OCI-LY1 (cell line): ENCODE data around the gene HS3ST2.

Source experiments
- EZH2 ChIP-seq: fragments of 200-600 bp; sonication (generic), shearing (Covaris generic); IDR thresholded peaks from 2 replicates; pipeline ENCODE4 v1.8.0; 2017; ENCODE audit warnings: borderline replicate concordance, mixed run types, mild to moderate bottlenecking, antibody characterized with exemption, low read length, moderate library complexity, mixed read lengths
- TF ChIP-seq, protein P1 (sequence below): fragments of 200-600 bp; sonication (generic), shearing (Covaris generic); IDR thresholded peaks from 2 replicates; pipeline ENCODE4 v1.5.1; 2017; ENCODE audit warnings: mild to moderate bottlenecking, antibody characterized with exemption, low read length, moderate library complexity, mixed read lengths

- TF ChIP-seq EZH2: no peak
- TF ChIP-seq, protein P1, sequence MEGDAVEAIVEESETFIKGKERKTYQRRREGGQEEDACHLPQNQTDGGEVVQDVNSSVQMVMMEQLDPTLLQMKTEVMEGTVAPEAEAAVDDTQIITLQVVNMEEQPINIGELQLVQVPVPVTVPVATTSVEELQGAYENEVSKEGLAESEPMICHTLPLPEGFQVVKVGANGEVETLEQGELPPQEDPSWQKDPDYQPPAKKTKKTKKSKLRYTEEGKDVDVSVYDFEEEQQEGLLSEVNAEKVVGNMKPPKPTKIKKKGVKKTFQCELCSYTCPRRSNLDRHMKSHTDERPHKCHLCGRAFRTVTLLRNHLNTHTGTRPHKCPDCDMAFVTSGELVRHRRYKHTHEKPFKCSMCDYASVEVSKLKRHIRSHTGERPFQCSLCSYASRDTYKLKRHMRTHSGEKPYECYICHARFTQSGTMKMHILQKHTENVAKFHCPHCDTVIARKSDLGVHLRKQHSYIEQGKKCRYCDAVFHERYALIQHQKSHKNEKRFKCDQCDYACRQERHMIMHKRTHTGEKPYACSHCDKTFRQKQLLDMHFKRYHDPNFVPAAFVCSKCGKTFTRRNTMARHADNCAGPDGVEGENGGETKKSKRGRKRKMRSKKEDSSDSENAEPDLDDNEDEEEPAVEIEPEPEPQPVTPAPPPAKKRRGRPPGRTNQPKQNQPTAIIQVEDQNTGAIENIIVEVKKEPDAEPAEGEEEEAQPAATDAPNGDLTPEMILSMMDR: no peak
Observed at GRCh38 chr16:22848451-22848850, 34.5 kb downstream of the HS3ST2 start.
